Lower lobe of right lung (tissue), 2 donors: ENCODE results near the gene BTN3A1. TPM values are rescaled to one million over a fixed set of nuclear protein-coding genes. Genes with fewer than 3 reads are reported as not detected.
A peak's percentile ranks its signal among the peaks of the same experiment; 100 is the strongest.

Source experiments
- ATAC-seq, 2 donors: fragments of 200-7000 bp; cut with Tn5 transposase; one replicate each; pipeline ENCODE4 v1.9.1; 2020 to 2022; ENCODE audit warnings: mild to moderate bottlenecking in 2 of 2, moderate library complexity in 2 of 2
- DNase-seq: peaks from one replicate; pipeline ENCODE4 v3.0.0-alpha.2; 2020
- H3K27ac ChIP-seq: fragments of 200-600 bp; one replicate; pipeline ENCODE4 v1.8.0; 2022
- H3K27me3 ChIP-seq: fragments of 200-600 bp; one replicate; pipeline ENCODE4 v1.8.0; 2022; ENCODE audit warnings: low read depth
- H3K36me3 ChIP-seq: fragments of 200-600 bp; one replicate; pipeline ENCODE4 v1.8.0; 2022; ENCODE audit warnings: mild to moderate bottlenecking
- H3K4me1 ChIP-seq: fragments of 200-600 bp; one replicate; pipeline ENCODE4 v1.8.0; 2022
- H3K4me3 ChIP-seq: fragments of 200-600 bp; one replicate; pipeline ENCODE4 v1.8.0; 2022; ENCODE audit warnings: mild to moderate bottlenecking
- H3K9me3 ChIP-seq: fragments of 200-600 bp; one replicate; pipeline ENCODE4 v1.8.0; 2022
- intact Hi-C: fragments of 100-400 bp; cut with DNase I; formaldehyde crosslinking; loops from one replicate; pipeline ENCODE4 v1.11.0; 2022
- total RNA-seq: library from RNA; stranded (reverse); fragmentation: NEBNext Ultra II Directional; extraction: Animal tissue kit (Norgen Biotek cat#: 25700); gene quantifications from one replicate; pipeline ENCODE4 v1.2.1, GENCODE V29; 2021
- TF ChIP-seq, protein P1 (sequence below): fragments of 200-600 bp; IDR thresholded peaks from one replicate; pipeline ENCODE4 v1.8.0; 2022; ENCODE audit warnings: antibody characterized with exemption, mild to moderate bottlenecking
- donor health status: DM: no; HTN: yes; CAD: no; lungs with severe emphysema.

BTN3A1 gene
- total RNA-seq, 1 donor from 2014 or later: 53.2 TPM

GRCh38 chr6:26359765-26360164 is 42.3 kb upstream of the BTN3A1 start:
- H3K9me3 ChIP-seq: no peaks in the 10 kb centered on the region
- H3K27ac ChIP-seq: no peak overlapping the region
- no peaks in the 10 kb centered on the region for H3K27me3 ChIP-seq
- H3K4me1 ChIP-seq: peaks cover 11% of the 10 kb centered on the region
- TF ChIP-seq, protein P1, sequence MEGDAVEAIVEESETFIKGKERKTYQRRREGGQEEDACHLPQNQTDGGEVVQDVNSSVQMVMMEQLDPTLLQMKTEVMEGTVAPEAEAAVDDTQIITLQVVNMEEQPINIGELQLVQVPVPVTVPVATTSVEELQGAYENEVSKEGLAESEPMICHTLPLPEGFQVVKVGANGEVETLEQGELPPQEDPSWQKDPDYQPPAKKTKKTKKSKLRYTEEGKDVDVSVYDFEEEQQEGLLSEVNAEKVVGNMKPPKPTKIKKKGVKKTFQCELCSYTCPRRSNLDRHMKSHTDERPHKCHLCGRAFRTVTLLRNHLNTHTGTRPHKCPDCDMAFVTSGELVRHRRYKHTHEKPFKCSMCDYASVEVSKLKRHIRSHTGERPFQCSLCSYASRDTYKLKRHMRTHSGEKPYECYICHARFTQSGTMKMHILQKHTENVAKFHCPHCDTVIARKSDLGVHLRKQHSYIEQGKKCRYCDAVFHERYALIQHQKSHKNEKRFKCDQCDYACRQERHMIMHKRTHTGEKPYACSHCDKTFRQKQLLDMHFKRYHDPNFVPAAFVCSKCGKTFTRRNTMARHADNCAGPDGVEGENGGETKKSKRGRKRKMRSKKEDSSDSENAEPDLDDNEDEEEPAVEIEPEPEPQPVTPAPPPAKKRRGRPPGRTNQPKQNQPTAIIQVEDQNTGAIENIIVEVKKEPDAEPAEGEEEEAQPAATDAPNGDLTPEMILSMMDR: no peak
- no peak overlapping the region for H3K4me3 ChIP-seq
- DNase-seq (no peak), ATAC-seq (no peak)
- intact Hi-C loops: no loop called here
- H3K36me3 ChIP-seq: no peaks in the 10 kb centered on the region

- Histone ChIP-seq H3K27ac (no peak overlapping the region), H3K36me3 (no peaks in the 10 kb centered on the region), H3K4me3 (no peak overlapping the region), H3K27me3 (no peaks in the 10 kb centered on the region), H3K4me1 (peaks cover 12% of the 10 kb centered on the region), H3K9me3 (no peaks in the 10 kb centered on the region)
- ATAC-seq (peak in 1 of 2 donors; percentile 15), DNase-seq (no peak)
- intact Hi-C loops: no loop called here
- TF ChIP-seq, protein P1: no peak
These were observed 41.3 kb upstream of the BTN3A1 start for GRCh38 chr6:26360451-26361416.

DNA sequence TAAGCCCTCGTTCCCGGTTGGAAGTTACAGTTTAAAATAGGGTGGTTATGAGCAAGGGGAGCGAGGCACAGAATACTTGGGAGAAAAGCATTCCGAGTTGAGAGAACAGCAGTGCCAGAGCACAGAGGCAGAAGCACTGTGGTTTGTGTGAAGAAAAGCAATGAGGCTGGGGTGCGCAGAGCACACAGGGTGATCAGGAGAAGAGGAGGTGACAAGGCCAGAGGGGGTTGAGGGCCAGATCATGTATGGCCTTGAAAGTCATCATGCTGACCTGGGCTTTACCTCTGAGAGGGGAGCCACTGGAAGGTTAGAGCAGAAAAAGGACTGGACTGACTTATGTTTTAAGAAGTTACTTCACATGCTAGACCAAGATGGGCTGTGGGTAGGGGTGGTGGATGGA is 40.5 kb upstream of the BTN3A1 start:
- TF ChIP-seq, protein P1: no peak
- Histone ChIP-seq H3K4me3 (no peak overlapping the region), H3K27me3 (no peaks in the 10 kb centered on the region), H3K27ac (no peak overlapping the region), H3K36me3 (no peaks in the 10 kb centered on the region), H3K4me1 (peaks cover 20% of the 10 kb centered on the region), H3K9me3 (no peaks in the 10 kb centered on the region)
- intact Hi-C loops: no loop called here
- no peak for DNase-seq
- ATAC-seq: no peak

- intact Hi-C loops: no loop called here
- no peak overlapping the region for H3K27ac ChIP-seq
- H3K36me3 ChIP-seq: no peaks in the 10 kb centered on the region
- H3K9me3 ChIP-seq: no peaks in the 10 kb centered on the region
- TF ChIP-seq, protein P1: no peak
- ATAC-seq (no peak), DNase-seq (no peak)
- no peak overlapping the region for H3K4me3 ChIP-seq
- no peaks in the 10 kb centered on the region for H3K27me3 ChIP-seq
- peaks cover 27% of the 10 kb centered on the region for H3K4me1 ChIP-seq
These were observed 39.8 kb upstream of the BTN3A1 start for GRCh38 chr6:26362093-26362835.

GRCh38 chr6:26362836-26363220 is 39.2 kb upstream of the BTN3A1 start:
- TF ChIP-seq, protein P1: no peak
- ATAC-seq (no peak), DNase-seq (no peak)
- Histone ChIP-seq H3K36me3 (no peaks in the 10 kb centered on the region), H3K9me3 (no peaks in the 10 kb centered on the region), H3K4me1 (peaks cover 29% of the 10 kb centered on the region), H3K27ac (no peak overlapping the region), H3K27me3 (no peaks in the 10 kb centered on the region), H3K4me3 (no peak overlapping the region)
- intact Hi-C loops: no loop called here
